Measurements from ENCODE around the gene CLPTM1L. TPM values are rescaled to one million over a fixed set of nuclear protein-coding genes. Genes with fewer than 3 reads are reported as not detected.

Gene CLPTM1L
- total and polyA plus RNA-seq, 9 of the 15 experiments (the other 6 are each of a cell fraction or from before 2014, with no cell fraction given) = 3.5 to 217 (median 177) TPM

GRCh38 chr5:1285883-1286291, 59.0 kb downstream of the CLPTM1L start:
- CTCF ChIA-PET (ENCODE audit: low intra/inter-chr PET ratio) = no interaction called here
- H3K27ac ChIP-seq (ENCODE audit: extremely low read depth, low read depth, low read length) = no peak overlapping the region
- H3K27me3 ChIP-seq (ENCODE audit: control insufficient read depth in 2 of 2, insufficient read depth in 2 of 2, low read length in 2 of 2) = peaks cover 15 to 69% of the 10 kb centered on the region in 2 experiments
- intact Hi-C loops (cut with micrococcal nuclease) = no loop called here
- H3K9me1 ChIP-seq (ENCODE audit: control insufficient read depth, insufficient read depth, low read length) = no peaks in the 10 kb centered on the region
- no peaks in the 10 kb centered on the region for H3K79me2 ChIP-seq (ENCODE audit: control insufficient read depth, insufficient read depth, low read length)
- 24% methylated on average over 21 of the region's 25 CpGs for WGBS (ENCODE audit: insufficient coverage, low coverage, missing lambda C conversion rate)
- H3K4me2 ChIP-seq (ENCODE audit: insufficient read depth, low read length) = no peak overlapping the region
- no peak for FAIRE-seq
- no peak for DNase-seq (ENCODE audit: extremely low read depth in 1 of 4, low spot score in 3 of 4)
- H3K9me3 ChIP-seq (replicated peaks; ENCODE audit: control insufficient read depth, insufficient read depth, low read depth, low read length) = no peaks in the 10 kb centered on the region
- peaks cover 0 to 24% of the 10 kb centered on the region in 2 experiments; a peak in 1 of 5 replicates for H3K4me1 ChIP-seq (replicated peaks in 1 of 2; ENCODE audit: control insufficient read depth in 2 of 2, insufficient read depth in 2 of 2, low read length in 2 of 2)
- in situ Hi-C loops (cut with MboI) = no loop called here
- no peak overlapping the region for H3K9ac ChIP-seq (ENCODE audit: insufficient read depth in 1 of 2, low read depth in 2 of 2, low read length in 2 of 2)
- BruUV-seq (replicated peaks) = no TSS peak
- TF ChIP-seq E2F1 (CRISPR knock-in tag; IDR thresholded peaks at IDR 0.05) = no peak
- 0 out of 2 replicates have a peak, but pooled peaks have one; percentile 18 for TF ChIP-seq USF2 (CRISPR knock-in tag; IDR thresholded peaks at IDR 0.05)
- peaks cover 9% of the 10 kb centered on the region; the same call in 1 of the 2 replicates for H4K20me1 ChIP-seq (replicated peaks; ENCODE audit: control insufficient read depth, insufficient read depth, low read length)
- POLR2A ChIA-PET = interaction anchor here (0.6 to 0.7 kb wide), 2 partner anchors 29 to 1081 kb away, joined by 3 to 4 read pairs; no protein-coding TSS in a partner anchor
- no peak overlapping the region for H2AFZ ChIP-seq (ENCODE audit: low read depth, low read length)
- no peak overlapping the region for H3K4me3 ChIP-seq
- no peaks in the 10 kb centered on the region for H3K36me3 ChIP-seq (ENCODE audit: control insufficient read depth, insufficient read depth, low read length)
- no peak for ATAC-seq

GRCh38 chr5:1285141-1285540, 59.8 kb downstream of the CLPTM1L start:
- 16% methylated on average over 10 of the region's 12 CpGs for whole genome bisulfite sequencing (ENCODE audit: insufficient coverage, low coverage, missing lambda C conversion rate)
- Histone ChIP-seq H2AFZ (ENCODE audit: low read depth, low read length) (no peak overlapping the region), H3K4me1 (replicated peaks in 1 of 2; ENCODE audit: control insufficient read depth in 2 of 2, insufficient read depth in 2 of 2, low read length in 2 of 2) (peaks cover 0 to 27% of the 10 kb centered on the region in 2 experiments; a peak in 1 of 5 replicates), H4K20me1 (replicated peaks; ENCODE audit: control insufficient read depth, insufficient read depth, low read length) (peaks cover 9% of the 10 kb centered on the region; the same call in 1 of the 2 replicates), H3K9me1 (ENCODE audit: control insufficient read depth, insufficient read depth, low read length) (no peaks in the 10 kb centered on the region), H3K9ac (ENCODE audit: insufficient read depth in 1 of 2, low read depth in 2 of 2, low read length in 2 of 2) (no peak overlapping the region), H3K36me3 (ENCODE audit: control insufficient read depth, insufficient read depth, low read length) (no peaks in the 10 kb centered on the region), H3K4me2 (ENCODE audit: insufficient read depth, low read length) (no peak overlapping the region), H3K79me2 (ENCODE audit: control insufficient read depth, insufficient read depth, low read length) (no peaks in the 10 kb centered on the region), H3K27me3 (ENCODE audit: control insufficient read depth in 2 of 2, insufficient read depth in 2 of 2, low read length in 2 of 2) (peaks cover 19 to 77% of the 10 kb centered on the region in 2 experiments), H3K27ac (ENCODE audit: extremely low read depth, low read depth, low read length) (no peak overlapping the region), H3K4me3 (no peak overlapping the region), H3K9me3 (replicated peaks; ENCODE audit: control insufficient read depth, insufficient read depth, low read depth, low read length) (no peaks in the 10 kb centered on the region)
- in situ Hi-C loops (cut with MboI) = no loop called here
- POLR2A ChIA-PET = interaction anchor here (0.6 to 0.7 kb wide), 3 partner anchors 9 to 1082 kb away, joined by 3 to 4 read pairs (median 3); no protein-coding TSS in a partner anchor
- intact Hi-C loops (cut with micrococcal nuclease) = no loop called here
- CTCF ChIA-PET (ENCODE audit: low intra/inter-chr PET ratio) = no interaction called here
- DNase-seq (ENCODE audit: extremely low read depth in 1 of 4, low spot score in 3 of 4) (no peak), ATAC-seq (no peak), FAIRE-seq (no peak)
- no TSS peak for BruUV-seq (replicated peaks)
- TF ChIP-seq ZFX (CRISPR knock-in tag; IDR thresholded peaks at IDR 0.05) (no peak), PTRF (tag; IDR thresholded peaks at IDR 0.05) (no peak), SMARCE1 (IDR thresholded peaks at IDR 0.05) (no peak), SFPQ (IDR thresholded peaks at IDR 0.05; ENCODE audit: low read depth, low read length) (no peak), KLF6 (CRISPR knock-in tag; IDR thresholded peaks at IDR 0.05; ENCODE audit: borderline replicate concordance) (no peak), SMAD4 (CRISPR knock-in tag; conservative IDR thresholded peaks at IDR 0.05) (no peak), BACH1 (tag; IDR thresholded peaks at IDR 0.05) (no peak)
- TF ChIP-seq, protein P1, sequence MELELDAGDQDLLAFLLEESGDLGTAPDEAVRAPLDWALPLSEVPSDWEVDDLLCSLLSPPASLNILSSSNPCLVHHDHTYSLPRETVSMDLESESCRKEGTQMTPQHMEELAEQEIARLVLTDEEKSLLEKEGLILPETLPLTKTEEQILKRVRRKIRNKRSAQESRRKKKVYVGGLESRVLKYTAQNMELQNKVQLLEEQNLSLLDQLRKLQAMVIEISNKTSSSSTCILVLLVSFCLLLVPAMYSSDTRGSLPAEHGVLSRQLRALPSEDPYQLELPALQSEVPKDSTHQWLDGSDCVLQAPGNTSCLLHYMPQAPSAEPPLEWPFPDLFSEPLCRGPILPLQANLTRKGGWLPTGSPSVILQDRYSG (tag; conservative IDR thresholded peaks at IDR 0.05; ENCODE audit: low read depth) = no peak

All from K562 (cell line).